Dendritic cell treated with granulocyte-macrophage colony-stimulating factor and Interleukin-4, amounts not matched to agents 40 ng/mL and 50 ng/mL, for 4 days (primary cell): Measurements from ENCODE around the gene DNTTIP2.
A peak's percentile ranks its signal among the peaks of the same experiment; 100 is the strongest.
"Not testable (repeated sequence)": the region's sequence is repeated elsewhere in the genome, so short reads cannot be mapped to it uniquely, and the experiment has no call there.

Source experiments
- H3K27ac Mint-ChIP-seq: one replicate; pipeline ENCODE4 v1.8.0; 2022; ENCODE audit warnings: mild to moderate bottlenecking, mixed read lengths
- H3K27me3 Mint-ChIP-seq: one replicate; pipeline ENCODE4 v1.8.0; 2022; ENCODE audit warnings: mild to moderate bottlenecking, mixed read lengths
- H3K36me3 Mint-ChIP-seq: one replicate; pipeline ENCODE4 v1.8.0; 2022; ENCODE audit warnings: low read depth, mixed read lengths
- H3K4me1 Mint-ChIP-seq: one replicate; pipeline ENCODE4 v1.8.0; 2022; ENCODE audit warnings: low read depth, mixed read lengths
- H3K4me3 Mint-ChIP-seq: one replicate; pipeline ENCODE4 v1.8.0; 2022; ENCODE audit warnings: mild to moderate bottlenecking, moderate library complexity, mixed read lengths
- H3K9me3 Mint-ChIP-seq: one replicate; pipeline ENCODE4 v1.8.0; 2022; ENCODE audit warnings: mixed read lengths
- intact Hi-C: fragments of 100-400 bp; cut with micrococcal nuclease; formaldehyde crosslinking; loops from one replicate; pipeline ENCODE4 v1.15.0; 2022

DNTTIP2 gene

GRCh38 chr1:93900723-93901504, 21.9 kb upstream of the DNTTIP2 start:
- H3K4me3 Mint-ChIP-seq = no peak overlapping the region
- peaks cover 37% of the 10 kb centered on the region for H3K36me3 Mint-ChIP-seq
- H3K9me3 Mint-ChIP-seq = no peaks in the 10 kb centered on the region
- no peaks in the 10 kb centered on the region for H3K27me3 Mint-ChIP-seq
- intact Hi-C loops = no loop called here
- H3K27ac Mint-ChIP-seq = no peak overlapping the region
- H3K4me1 Mint-ChIP-seq = peaks cover 13% of the 10 kb centered on the region

DNA sequence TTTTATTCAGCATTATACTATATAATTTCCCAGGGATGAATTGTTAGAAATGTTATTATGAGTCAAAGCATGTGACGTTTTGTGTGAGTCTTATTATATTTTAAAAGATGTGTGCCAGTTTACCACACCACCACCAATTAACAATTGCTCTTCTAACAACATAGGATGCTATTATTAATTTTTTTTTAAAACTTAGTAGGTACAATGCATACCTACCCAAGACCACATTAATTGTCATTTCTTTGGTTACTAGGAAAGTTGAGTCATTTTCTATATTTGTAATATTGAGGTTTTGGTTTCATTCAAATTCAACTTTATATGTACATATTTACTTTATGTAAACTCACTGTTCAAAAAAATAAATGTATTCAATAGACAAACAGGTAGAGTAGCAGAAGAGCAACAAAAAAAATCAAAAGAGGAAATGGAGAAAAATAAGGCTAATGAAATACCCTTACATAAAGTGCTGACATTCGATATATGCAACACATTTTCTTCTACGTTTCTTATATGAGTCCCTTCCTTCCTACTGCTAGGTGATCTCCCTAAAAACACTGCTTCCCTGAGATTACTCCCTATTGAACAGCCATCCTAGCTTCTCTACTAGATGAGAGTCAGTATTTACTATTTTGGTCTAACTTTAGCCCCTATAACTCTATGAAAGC, 20.7 kb upstream of the DNTTIP2 start:
- no peak overlapping the region for H3K27ac Mint-ChIP-seq
- H3K9me3 Mint-ChIP-seq = no peaks in the 10 kb centered on the region
- H3K36me3 Mint-ChIP-seq = peaks cover 37% of the 10 kb centered on the region
- peaks cover 11% of the 10 kb centered on the region for H3K4me1 Mint-ChIP-seq
- no peaks in the 10 kb centered on the region for H3K27me3 Mint-ChIP-seq
- intact Hi-C loops = no loop called here
- no peak overlapping the region for H3K4me3 Mint-ChIP-seq

DNA sequence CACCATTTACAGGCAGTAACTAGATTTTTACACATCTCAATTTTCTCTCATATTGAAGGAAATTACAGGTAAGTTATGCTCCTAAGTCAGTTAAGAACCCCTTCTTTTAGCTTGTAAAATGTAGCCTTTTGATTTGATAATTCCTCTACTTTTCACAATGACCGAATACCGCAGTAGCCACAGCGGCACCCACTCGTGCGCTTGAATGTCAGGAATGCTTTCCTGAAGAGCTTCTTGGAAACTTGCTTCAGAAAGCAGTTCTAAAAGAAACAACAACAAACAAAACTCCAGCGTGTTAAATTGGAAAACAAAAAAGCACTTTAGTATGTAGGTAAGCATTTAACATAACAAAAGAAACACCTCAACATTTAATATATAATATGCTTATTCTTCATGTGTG, 9.9 kb upstream of the DNTTIP2 start:
- Mint-ChIP-seq H3K4me1 (no peaks in the 10 kb centered on the region), H3K27ac (no peak overlapping the region), H3K4me3 (no peak overlapping the region), H3K27me3 (no peaks in the 10 kb centered on the region), H3K36me3 (peaks cover 29% of the 10 kb centered on the region), H3K9me3 (no peaks in the 10 kb centered on the region)
- intact Hi-C loops = no loop called here

DNA sequence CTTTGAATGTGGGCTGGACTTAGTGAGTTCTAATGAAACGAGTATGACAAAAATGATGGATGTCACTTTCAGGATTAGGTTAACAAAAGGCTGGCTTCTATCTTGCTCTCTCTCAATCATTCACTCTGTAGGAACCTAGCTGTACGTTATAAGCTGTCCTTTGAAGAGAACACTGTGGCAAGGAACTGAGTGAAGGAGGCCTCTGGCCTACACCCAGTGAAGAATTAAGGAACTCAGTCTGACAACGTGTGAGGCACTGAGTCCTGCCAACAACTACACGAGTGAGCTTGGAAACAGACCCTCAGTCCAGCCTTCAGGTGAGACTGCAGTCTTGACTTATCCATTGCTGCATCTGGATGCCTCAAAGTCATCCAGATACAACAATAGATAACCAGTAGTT, 3.3 kb upstream of the DNTTIP2 start:
- Mint-ChIP-seq H3K4me1 (peaks cover 19% of the 10 kb centered on the region), H3K36me3 (peaks cover 34% of the 10 kb centered on the region), H3K4me3 (no peak overlapping the region), H3K9me3 (no peaks in the 10 kb centered on the region), H3K27ac (no peak overlapping the region), H3K27me3 (no peaks in the 10 kb centered on the region)
- intact Hi-C loops = no loop called here

GRCh38 chr1:93880731-93881130, 1.7 kb upstream of the DNTTIP2 start:
- Mint-ChIP-seq H3K36me3 (peaks cover 45% of the 10 kb centered on the region), H3K27ac (no peak overlapping the region), H3K9me3 (no peaks in the 10 kb centered on the region), H3K27me3 (no peaks in the 10 kb centered on the region), H3K4me1 (peaks cover 32% of the 10 kb centered on the region), H3K4me3 (no peak overlapping the region)
- intact Hi-C loops = no loop called here

- no peaks in the 10 kb centered on the region for H3K9me3 Mint-ChIP-seq
- H3K27ac Mint-ChIP-seq = peak overlapping the region; percentile 95
- peaks cover 43% of the 10 kb centered on the region for H3K4me1 Mint-ChIP-seq
- peaks cover 61% of the 10 kb centered on the region for H3K36me3 Mint-ChIP-seq
- no peaks in the 10 kb centered on the region for H3K27me3 Mint-ChIP-seq
- intact Hi-C loops = loop anchor here (2.0 kb wide), 1 partner anchor 30 kb away; the partner anchor contains the start of gene GCLM
- peak overlapping the region; percentile 88 for H3K4me3 Mint-ChIP-seq
Measured at GRCh38 chr1:93878501-93878888, 511 bp downstream of the DNTTIP2 start.

DNA sequence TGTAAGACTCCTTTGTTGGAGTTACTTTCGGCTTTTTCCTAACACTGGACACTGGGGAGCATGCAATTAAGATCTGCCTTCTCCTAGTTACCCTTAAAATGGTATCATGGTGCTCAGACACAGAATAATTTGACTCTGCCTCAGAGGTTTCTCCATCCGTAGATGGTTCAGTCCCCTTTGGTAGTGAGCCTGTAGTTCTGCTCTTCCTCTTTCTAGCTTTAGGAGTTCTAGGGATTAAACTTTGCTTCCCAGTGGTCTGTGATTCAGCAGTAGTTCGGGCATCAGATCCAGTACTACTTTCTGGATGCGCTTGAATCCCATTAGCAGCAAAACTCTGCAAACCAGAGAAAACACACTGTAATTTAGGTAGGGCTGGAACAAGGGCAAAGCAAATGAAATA, 1.5 kb downstream of the DNTTIP2 start:
- peaks cover 58% of the 10 kb centered on the region for H3K36me3 Mint-ChIP-seq
- H3K9me3 Mint-ChIP-seq = no peaks in the 10 kb centered on the region
- H3K4me1 Mint-ChIP-seq = peaks cover 43% of the 10 kb centered on the region
- intact Hi-C loops = no loop called here
- peak overlapping the region; percentile 88 for H3K4me3 Mint-ChIP-seq
- no peaks in the 10 kb centered on the region for H3K27me3 Mint-ChIP-seq
- peak overlapping the region; percentile 95 for H3K27ac Mint-ChIP-seq

DNA sequence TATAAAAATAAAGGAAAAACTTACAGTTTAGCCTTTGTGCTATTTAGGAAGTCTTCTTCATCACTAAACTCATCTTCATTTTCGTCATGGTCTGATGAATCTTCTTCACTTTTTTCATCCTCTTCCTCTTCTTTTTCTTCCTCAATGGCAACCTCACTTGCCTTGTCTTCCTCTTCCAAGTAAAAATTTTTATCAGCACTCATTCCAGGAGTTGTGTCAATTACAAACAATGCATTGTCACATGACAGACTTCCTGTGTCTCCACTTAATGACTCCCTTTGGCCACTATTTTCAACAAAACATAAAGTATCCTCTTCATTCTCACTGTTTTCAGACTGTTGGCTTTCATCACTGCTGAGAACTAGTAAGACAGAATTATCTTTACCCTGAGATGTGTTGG, 2.8 kb downstream of the DNTTIP2 start:
- intact Hi-C loops = no loop called here
- H3K9me3 Mint-ChIP-seq = no peaks in the 10 kb centered on the region
- peaks cover 71% of the 10 kb centered on the region for H3K36me3 Mint-ChIP-seq
- H3K27me3 Mint-ChIP-seq = no peaks in the 10 kb centered on the region
- peaks cover 43% of the 10 kb centered on the region for H3K4me1 Mint-ChIP-seq
- H3K4me3 Mint-ChIP-seq = peak overlapping the region; percentile 18
- peak overlapping the region; percentile 33 for H3K27ac Mint-ChIP-seq

DNA sequence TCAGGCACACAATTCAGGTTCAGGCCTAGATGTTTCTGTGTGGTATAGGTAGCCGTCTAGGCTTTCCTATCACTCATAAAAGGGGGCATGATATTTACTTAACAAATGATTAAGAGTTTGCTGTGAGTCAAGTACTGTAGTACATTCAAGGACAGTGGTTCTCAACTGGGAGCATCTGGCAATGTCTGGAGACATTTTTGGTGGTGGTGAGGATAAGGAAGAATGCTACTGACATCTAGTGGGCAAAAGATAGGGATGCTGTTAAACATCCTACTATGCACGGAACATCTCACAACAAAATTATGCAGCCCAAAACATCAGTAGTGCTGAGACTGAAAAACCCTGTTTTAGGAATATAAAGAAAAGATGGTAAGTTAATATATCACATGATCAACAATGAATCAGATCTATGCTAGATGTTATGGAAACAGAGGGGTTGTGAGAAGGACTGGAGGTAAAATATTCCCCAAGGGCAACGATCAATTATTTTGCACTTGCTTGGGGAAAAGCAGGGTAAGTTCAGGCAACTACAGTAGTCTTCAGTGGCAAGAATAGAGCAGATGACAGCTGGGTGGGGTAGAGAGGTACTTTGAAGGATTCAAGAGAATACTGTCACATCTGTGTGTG, 4.9 kb downstream of the DNTTIP2 start:
- intact Hi-C loops = no loop called here
- H3K4me1 Mint-ChIP-seq = peaks cover 34% of the 10 kb centered on the region

GRCh38 chr1:93871366-93871765, 7.6 kb downstream of the DNTTIP2 start:
- intact Hi-C loops = no loop called here
- Mint-ChIP-seq H3K9me3 (no peaks in the 10 kb centered on the region), H3K27me3 (no peaks in the 10 kb centered on the region), H3K27ac (no peak overlapping the region), H3K4me1 (peaks cover 15% of the 10 kb centered on the region), H3K36me3 (peaks cover 83% of the 10 kb centered on the region), H3K4me3 (no peak overlapping the region)

More for the DNA sequence above, 4.9 kb downstream of the DNTTIP2 start:
- H3K4me3 Mint-ChIP-seq = no peak overlapping the region
- H3K9me3 Mint-ChIP-seq = no peaks in the 10 kb centered on the region
- peaks cover 86% of the 10 kb centered on the region for H3K36me3 Mint-ChIP-seq
- H3K27me3 Mint-ChIP-seq = no peaks in the 10 kb centered on the region
- H3K27ac Mint-ChIP-seq = peak overlapping the region; percentile 3

DNA sequence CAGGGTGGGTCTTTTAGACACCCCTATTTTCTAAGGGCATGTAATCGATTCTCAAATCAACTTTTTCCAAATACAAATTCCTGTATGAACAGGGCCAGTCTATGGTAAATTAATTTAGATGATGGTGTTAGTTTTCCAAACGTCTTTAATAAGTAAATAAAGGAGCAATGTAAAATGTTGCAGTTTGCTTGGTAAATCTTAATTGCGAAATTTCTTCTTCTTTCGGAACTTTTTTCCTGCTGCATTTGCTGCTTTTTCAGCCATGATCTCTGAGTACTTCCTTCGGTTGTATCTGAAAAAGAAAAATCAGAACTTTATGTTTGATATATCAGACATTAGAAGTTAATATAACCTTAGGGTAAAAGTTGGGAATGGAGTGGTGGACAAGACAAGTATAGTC, 9.4 kb downstream of the DNTTIP2 start:
- Mint-ChIP-seq H3K36me3 (peaks cover 69% of the 10 kb centered on the region), H3K4me1 (peaks cover 6% of the 10 kb centered on the region), H3K27me3 (no peaks in the 10 kb centered on the region), H3K27ac (no peak overlapping the region), H3K4me3 (no peak overlapping the region), H3K9me3 (no peaks in the 10 kb centered on the region)
- intact Hi-C loops = no loop called here

DNA sequence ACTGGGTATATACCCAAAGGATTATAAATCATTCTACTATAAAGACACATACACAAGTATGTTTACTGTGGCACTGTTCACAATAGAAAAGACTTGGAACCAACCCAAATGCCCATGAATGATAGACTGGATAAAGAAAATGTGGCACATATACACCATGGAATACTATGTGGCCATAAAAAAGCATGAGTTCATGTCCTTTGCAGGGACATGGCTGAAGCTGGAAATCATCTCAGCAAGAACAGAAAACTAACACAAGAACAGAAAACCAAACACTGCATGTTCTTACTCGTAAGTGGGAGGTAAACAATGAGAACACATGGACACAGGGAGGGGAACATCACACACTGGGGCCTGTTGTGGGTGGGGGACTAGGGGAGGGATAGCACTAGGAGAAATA, 10.5 kb downstream of the DNTTIP2 start:
- H3K36me3 Mint-ChIP-seq = peaks cover 57% of the 10 kb centered on the region
- H3K9me3 Mint-ChIP-seq, H3K4me3 Mint-ChIP-seq, H3K27me3 Mint-ChIP-seq, H3K4me1 Mint-ChIP-seq, H3K27ac Mint-ChIP-seq, intact Hi-C loops: not testable (repeated sequence)

- peaks cover 32% of the 10 kb centered on the region for H3K36me3 Mint-ChIP-seq
- peaks cover 2% of the 10 kb centered on the region for H3K27me3 Mint-ChIP-seq
- no peak overlapping the region for H3K4me3 Mint-ChIP-seq
- H3K4me1 Mint-ChIP-seq = no peaks in the 10 kb centered on the region
- H3K27ac Mint-ChIP-seq = no peak overlapping the region
- H3K9me3 Mint-ChIP-seq = no peaks in the 10 kb centered on the region
- intact Hi-C loops = no loop called here
Measured at GRCh38 chr1:93865253-93865652, 13.8 kb downstream of the DNTTIP2 start.

- Mint-ChIP-seq H3K9me3 (no peaks in the 10 kb centered on the region), H3K36me3 (peaks cover 21% of the 10 kb centered on the region), H3K4me3 (no peak overlapping the region), H3K27me3 (peaks cover 2% of the 10 kb centered on the region), H3K27ac (no peak overlapping the region), H3K4me1 (no peaks in the 10 kb centered on the region)
- intact Hi-C loops = no loop called here
Measured at GRCh38 chr1:93864175-93864574, 14.8 kb downstream of the DNTTIP2 start.
